ENCODE data around the gene EXOSC1.
A peak's percentile ranks its signal among the peaks of the same experiment; 100 is the strongest.

EXOSC1 gene

GRCh38 chr10:97456034-97456685 is 10.4 kb upstream of the EXOSC1 start:
- no peak overlapping the region for H3K9ac ChIP-seq (ENCODE audit: low read length)
- peaks cover 81% of the 10 kb centered on the region for H3K36me3 ChIP-seq (ENCODE audit: insufficient read depth, low read length)
- H3K4me1 ChIP-seq (ENCODE audit: insufficient read depth, low read length) = peaks cover 5% of the 10 kb centered on the region
- no peak overlapping the region for H3K27ac ChIP-seq (ENCODE audit: low read depth, low read length)
- H3K9me3 ChIP-seq (ENCODE audit: low read length) = no peaks in the 10 kb centered on the region
- H3K4me3 ChIP-seq (ENCODE audit: low read depth in 1 of 2, low read length in 2 of 2) = no peak overlapping the region
- H3K27me3 ChIP-seq (ENCODE audit: control insufficient read depth in 1 of 2, insufficient read depth in 2 of 2, low read length in 2 of 2) = no peaks in the 10 kb centered on the region

GRCh38 chr10:97454330-97455036 is 8.7 kb upstream of the EXOSC1 start:
- Histone ChIP-seq H3K27ac (ENCODE audit: low read depth, low read length) (no peak overlapping the region), H3K9me3 (ENCODE audit: low read length) (no peaks in the 10 kb centered on the region), H3K4me1 (ENCODE audit: insufficient read depth, low read length) (peaks cover 6% of the 10 kb centered on the region), H3K9ac (ENCODE audit: low read length) (no peak overlapping the region), H3K36me3 (ENCODE audit: insufficient read depth, low read length) (peaks cover 65% of the 10 kb centered on the region), H3K4me3 (ENCODE audit: low read depth in 1 of 2, low read length in 2 of 2) (no peak overlapping the region), H3K27me3 (ENCODE audit: control insufficient read depth in 1 of 2, insufficient read depth in 2 of 2, low read length in 2 of 2) (no peaks in the 10 kb centered on the region)

GRCh38 chr10:97452352-97452751 is 6.5 kb upstream of the EXOSC1 start:
- peaks cover 47% of the 10 kb centered on the region for H3K36me3 ChIP-seq (ENCODE audit: insufficient read depth, low read length)
- no peak overlapping the region for H3K27ac ChIP-seq (ENCODE audit: low read depth, low read length)
- H3K9ac ChIP-seq (ENCODE audit: low read length) = no peak overlapping the region
- H3K4me1 ChIP-seq (ENCODE audit: insufficient read depth, low read length) = peaks cover 11% of the 10 kb centered on the region
- H3K27me3 ChIP-seq (ENCODE audit: control insufficient read depth in 1 of 2, insufficient read depth in 2 of 2, low read length in 2 of 2) = no peaks in the 10 kb centered on the region
- H3K9me3 ChIP-seq (ENCODE audit: low read length) = no peaks in the 10 kb centered on the region
- no peak overlapping the region for H3K4me3 ChIP-seq (ENCODE audit: low read depth in 1 of 2, low read length in 2 of 2)

- Histone ChIP-seq H3K9ac (ENCODE audit: low read length) (no peak overlapping the region), H3K27me3 (ENCODE audit: control insufficient read depth in 1 of 2, insufficient read depth in 2 of 2, low read length in 2 of 2) (no peaks in the 10 kb centered on the region), H3K4me3 (ENCODE audit: low read depth in 1 of 2, low read length in 2 of 2) (no peak overlapping the region), H3K9me3 (ENCODE audit: low read length) (no peaks in the 10 kb centered on the region), H3K4me1 (ENCODE audit: insufficient read depth, low read length) (peaks cover 17% of the 10 kb centered on the region), H3K27ac (ENCODE audit: low read depth, low read length) (no peak overlapping the region), H3K36me3 (ENCODE audit: insufficient read depth, low read length) (peaks cover 40% of the 10 kb centered on the region)
Measured at GRCh38 chr10:97451605-97452004, 5.8 kb upstream of the EXOSC1 start.

GRCh38 chr10:97450828-97451227 is 5.0 kb upstream of the EXOSC1 start:
- H3K36me3 ChIP-seq (ENCODE audit: insufficient read depth, low read length) = peaks cover 33% of the 10 kb centered on the region
- H3K27me3 ChIP-seq (ENCODE audit: control insufficient read depth in 1 of 2, insufficient read depth in 2 of 2, low read length in 2 of 2) = no peaks in the 10 kb centered on the region
- H3K27ac ChIP-seq (ENCODE audit: low read depth, low read length) = no peak overlapping the region
- H3K4me1 ChIP-seq (ENCODE audit: insufficient read depth, low read length) = peaks cover 17% of the 10 kb centered on the region
- H3K4me3 ChIP-seq (ENCODE audit: low read depth in 1 of 2, low read length in 2 of 2) = no peak overlapping the region
- no peak overlapping the region for H3K9ac ChIP-seq (ENCODE audit: low read length)
- H3K9me3 ChIP-seq (ENCODE audit: low read length) = no peaks in the 10 kb centered on the region

GRCh38 chr10:97445357-97445721 is 467 bp downstream of the EXOSC1 start:
- no peaks in the 10 kb centered on the region for H3K27me3 ChIP-seq (ENCODE audit: control insufficient read depth in 1 of 2, insufficient read depth in 2 of 2, low read length in 2 of 2)
- peak overlapping the region; percentile 56 for H3K27ac ChIP-seq (ENCODE audit: low read depth, low read length)
- peak overlapping the region; percentile 30 to 93 for H3K4me3 ChIP-seq (ENCODE audit: low read depth in 1 of 2, low read length in 2 of 2)
- no peaks in the 10 kb centered on the region for H3K9me3 ChIP-seq (ENCODE audit: low read length)
- peak overlapping the region; percentile 66 for H3K9ac ChIP-seq (ENCODE audit: low read length)
- H3K4me1 ChIP-seq (ENCODE audit: insufficient read depth, low read length) = peaks cover 21% of the 10 kb centered on the region
- H3K36me3 ChIP-seq (ENCODE audit: insufficient read depth, low read length) = peaks cover 6% of the 10 kb centered on the region

- Histone ChIP-seq H3K9me3 (ENCODE audit: low read length) (no peaks in the 10 kb centered on the region), H3K4me1 (ENCODE audit: insufficient read depth, low read length) (peaks cover 21% of the 10 kb centered on the region), H3K27me3 (ENCODE audit: control insufficient read depth in 1 of 2, insufficient read depth in 2 of 2, low read length in 2 of 2) (no peaks in the 10 kb centered on the region), H3K27ac (ENCODE audit: low read depth, low read length) (no peak overlapping the region), H3K36me3 (ENCODE audit: insufficient read depth, low read length) (peaks cover 6% of the 10 kb centered on the region), H3K9ac (ENCODE audit: low read length) (no peak overlapping the region), H3K4me3 (ENCODE audit: low read depth in 1 of 2, low read length in 2 of 2) (no peak overlapping the region)
Measured at GRCh38 chr10:97444212-97444611, 1.6 kb downstream of the EXOSC1 start.

GRCh38 chr10:97442277-97442676 is 3.5 kb downstream of the EXOSC1 start:
- Histone ChIP-seq H3K9me3 (ENCODE audit: low read length) (no peaks in the 10 kb centered on the region), H3K4me3 (ENCODE audit: low read depth in 1 of 2, low read length in 2 of 2) (no peak overlapping the region), H3K27me3 (ENCODE audit: control insufficient read depth in 1 of 2, insufficient read depth in 2 of 2, low read length in 2 of 2) (no peaks in the 10 kb centered on the region), H3K4me1 (ENCODE audit: insufficient read depth, low read length) (peaks cover 16% of the 10 kb centered on the region), H3K9ac (ENCODE audit: low read length) (no peak overlapping the region), H3K36me3 (ENCODE audit: insufficient read depth, low read length) (peaks cover 17% of the 10 kb centered on the region), H3K27ac (ENCODE audit: low read depth, low read length) (no peak overlapping the region)

- Histone ChIP-seq H3K4me3 (ENCODE audit: low read depth in 1 of 2, low read length in 2 of 2) (no peak overlapping the region), H3K27me3 (ENCODE audit: control insufficient read depth in 1 of 2, insufficient read depth in 2 of 2, low read length in 2 of 2) (no peaks in the 10 kb centered on the region), H3K4me1 (ENCODE audit: insufficient read depth, low read length) (no peaks in the 10 kb centered on the region), H3K9ac (ENCODE audit: low read length) (no peak overlapping the region), H3K27ac (ENCODE audit: low read depth, low read length) (no peak overlapping the region), H3K36me3 (ENCODE audit: insufficient read depth, low read length) (peaks cover 68% of the 10 kb centered on the region), H3K9me3 (ENCODE audit: low read length) (no peaks in the 10 kb centered on the region)
Measured at GRCh38 chr10:97435211-97435610, 10.6 kb downstream of the EXOSC1 start.

- Histone ChIP-seq H3K4me3 (ENCODE audit: low read depth in 1 of 2, low read length in 2 of 2) (no peak overlapping the region), H3K27me3 (ENCODE audit: control insufficient read depth in 1 of 2, insufficient read depth in 2 of 2, low read length in 2 of 2) (no peaks in the 10 kb centered on the region), H3K9me3 (ENCODE audit: low read length) (no peaks in the 10 kb centered on the region), H3K36me3 (ENCODE audit: insufficient read depth, low read length) (peaks cover 68% of the 10 kb centered on the region), H3K27ac (ENCODE audit: low read depth, low read length) (no peak overlapping the region), H3K4me1 (ENCODE audit: insufficient read depth, low read length) (no peaks in the 10 kb centered on the region), H3K9ac (ENCODE audit: low read length) (no peak overlapping the region)
Measured at GRCh38 chr10:97434557-97434956, 11.2 kb downstream of the EXOSC1 start.

GRCh38 chr10:97434055-97434454 is 11.8 kb downstream of the EXOSC1 start:
- no peak overlapping the region for H3K27ac ChIP-seq (ENCODE audit: low read depth, low read length)
- H3K36me3 ChIP-seq (ENCODE audit: insufficient read depth, low read length) = peaks cover 68% of the 10 kb centered on the region
- no peaks in the 10 kb centered on the region for H3K9me3 ChIP-seq (ENCODE audit: low read length)
- H3K4me3 ChIP-seq (ENCODE audit: low read depth in 1 of 2, low read length in 2 of 2) = no peak overlapping the region
- H3K27me3 ChIP-seq (ENCODE audit: control insufficient read depth in 1 of 2, insufficient read depth in 2 of 2, low read length in 2 of 2) = no peaks in the 10 kb centered on the region
- H3K4me1 ChIP-seq (ENCODE audit: insufficient read depth, low read length) = no peaks in the 10 kb centered on the region
- H3K9ac ChIP-seq (ENCODE audit: low read length) = no peak overlapping the region

GRCh38 chr10:97428572-97428981 is 17.2 kb downstream of the EXOSC1 start:
- H3K9me3 ChIP-seq (ENCODE audit: low read length) = no peaks in the 10 kb centered on the region
- H3K27ac ChIP-seq (ENCODE audit: low read depth, low read length) = no peak overlapping the region
- H3K4me1 ChIP-seq (ENCODE audit: insufficient read depth, low read length) = peaks cover 21% of the 10 kb centered on the region
- peaks cover 20% of the 10 kb centered on the region for H3K36me3 ChIP-seq (ENCODE audit: insufficient read depth, low read length)
- H3K9ac ChIP-seq (ENCODE audit: low read length) = no peak overlapping the region
- H3K4me3 ChIP-seq (ENCODE audit: low read depth in 1 of 2, low read length in 2 of 2) = no peak overlapping the region
- no peaks in the 10 kb centered on the region for H3K27me3 ChIP-seq (ENCODE audit: control insufficient read depth in 1 of 2, insufficient read depth in 2 of 2, low read length in 2 of 2)
